Right atrium auricular region (tissue), 2 donors: Measurements from ENCODE around the gene ZGPAT. TPM values are rescaled to one million over a fixed set of nuclear protein-coding genes. Genes with fewer than 3 reads are reported as not detected.

Experiments
- DNase-seq: peaks from one replicate; pipeline ENCODE4 v3.0.0-alpha.2; 2019; ENCODE audit warnings: low spot score
- H3K27ac ChIP-seq, 2 donors: fragments of 200-600 bp; sonication (generic); 1 replicate in 1 of 2; 2 replicates in 1 of 2; pipeline ENCODE4 v1.5.1; 2016 to 2019
- H3K27me3 ChIP-seq, 2 donors: fragments of 200-600 bp; sonication (generic); one replicate each; pipeline versions ENCODE4 v1.5.1 to v1.6.0; 2017 to 2019
- H3K36me3 ChIP-seq: fragments of 200-600 bp; sonication (generic); one replicate; pipeline ENCODE4 v1.5.1; 2016
- H3K4me1 ChIP-seq, 2 donors: fragments of 200-600 bp; sonication (generic); one replicate each; pipeline versions ENCODE4 v1.5.1 to v1.6.0; 2017 to 2019
- H3K4me3 ChIP-seq, 2 donors: fragments of 200-600 bp; sonication (generic); 1 replicate in 1 of 2; 2 replicates in 1 of 2; pipeline ENCODE4 v1.5.1; 2017 to 2019; ENCODE audit warnings: mild to moderate bottlenecking in 1 of 2, moderate library complexity in 1 of 2
- H3K9me3 ChIP-seq, 2 donors: fragments of 200-600 bp; sonication (generic); one replicate each; pipeline ENCODE4 v1.5.1; 2019
- CTCF ChIP-seq, 2 donors: fragments of 200-600 bp; sonication (generic); IDR thresholded peaks; one replicate each; pipeline ENCODE4 v1.5.1; 2019; ENCODE audit warnings: antibody characterized with exemption in 2 of 2
- total RNA-seq, 2 donors: library from RNA; depleted of rRNA; stranded (reverse); fragments of >200 nt; gene quantifications; one replicate each; pipeline ENCODE4 v1.1.0, GENCODE V29; 2016

The ZGPAT gene
- total RNA-seq, 2 donors from 2014 or later = 11.9 to 15.1 TPM

GRCh38 chr20:63661959-63662812, 45.7 kb upstream of the ZGPAT start:
- no peak for TF ChIP-seq CTCF (IDR thresholded peaks at IDR 0.05)
- DNase-seq = no peak
- no peaks in the 10 kb centered on the region for H3K9me3 ChIP-seq
- H3K27me3 ChIP-seq = no peaks in the 10 kb centered on the region
- no peak overlapping the region for H3K4me3 ChIP-seq
- no peak overlapping the region for H3K27ac ChIP-seq
- peaks cover 0 to 18% of the 10 kb centered on the region in 2 donors for H3K4me1 ChIP-seq
- peaks cover 26% of the 10 kb centered on the region for H3K36me3 ChIP-seq

- no peaks in the 10 kb centered on the region for H3K27me3 ChIP-seq
- no peak overlapping the region for H3K4me3 ChIP-seq
- peaks cover 0 to 12% of the 10 kb centered on the region in 2 donors for H3K4me1 ChIP-seq
- no peak overlapping the region for H3K27ac ChIP-seq
- H3K36me3 ChIP-seq = peaks cover 33% of the 10 kb centered on the region
- no peak for TF ChIP-seq CTCF (IDR thresholded peaks at IDR 0.05)
- no peaks in the 10 kb centered on the region for H3K9me3 ChIP-seq
- no peak for DNase-seq
These were observed 45.0 kb upstream of the ZGPAT start for GRCh38 chr20:63662813-63663189.

- H3K4me3 ChIP-seq = no peak overlapping the region
- H3K27me3 ChIP-seq = no peaks in the 10 kb centered on the region
- DNase-seq = no peak
- peaks cover 40% of the 10 kb centered on the region for H3K36me3 ChIP-seq
- H3K4me1 ChIP-seq = peaks cover 0 to 10% of the 10 kb centered on the region in 2 donors
- H3K9me3 ChIP-seq = no peaks in the 10 kb centered on the region
- no peak for TF ChIP-seq CTCF (IDR thresholded peaks at IDR 0.05)
- no peak overlapping the region for H3K27ac ChIP-seq
These were observed 44.3 kb upstream of the ZGPAT start for GRCh38 chr20:63663332-63664066.

GRCh38 chr20:63664143-63664851, 43.5 kb upstream of the ZGPAT start:
- Histone ChIP-seq H3K27me3 (no peaks in the 10 kb centered on the region), H3K4me3 (no peak overlapping the region), H3K4me1 (peaks cover 0 to 5% of the 10 kb centered on the region in 2 donors), H3K9me3 (no peaks in the 10 kb centered on the region), H3K36me3 (peaks cover 47% of the 10 kb centered on the region), H3K27ac (no peak overlapping the region)
- no peak for TF ChIP-seq CTCF (IDR thresholded peaks at IDR 0.05)
- DNase-seq = no peak

- no peak for DNase-seq
- Histone ChIP-seq H3K36me3 (peaks cover 47% of the 10 kb centered on the region), H3K27me3 (no peaks in the 10 kb centered on the region), H3K4me3 (no peak overlapping the region), H3K9me3 (no peaks in the 10 kb centered on the region), H3K27ac (no peak overlapping the region), H3K4me1 (no peaks in the 10 kb centered on the region)
- TF ChIP-seq CTCF (IDR thresholded peaks at IDR 0.05) = no peak
These were observed 42.8 kb upstream of the ZGPAT start for GRCh38 chr20:63664861-63665594.
